ENCODE measurements around the gene KRT73. TPM values are rescaled to one million over a fixed set of nuclear protein-coding genes. Genes with fewer than 3 reads are reported as not detected.
A peak's percentile ranks its signal among the peaks of the same experiment; 100 is the strongest.

The KRT73 gene
- total and polyA plus RNA-seq, 9 of the 15 experiments (the other 6 are each of a cell fraction or from before 2014, with no cell fraction given): 0.09 to 0.18 (median 0.13) TPM; not detected in 5

DNA sequence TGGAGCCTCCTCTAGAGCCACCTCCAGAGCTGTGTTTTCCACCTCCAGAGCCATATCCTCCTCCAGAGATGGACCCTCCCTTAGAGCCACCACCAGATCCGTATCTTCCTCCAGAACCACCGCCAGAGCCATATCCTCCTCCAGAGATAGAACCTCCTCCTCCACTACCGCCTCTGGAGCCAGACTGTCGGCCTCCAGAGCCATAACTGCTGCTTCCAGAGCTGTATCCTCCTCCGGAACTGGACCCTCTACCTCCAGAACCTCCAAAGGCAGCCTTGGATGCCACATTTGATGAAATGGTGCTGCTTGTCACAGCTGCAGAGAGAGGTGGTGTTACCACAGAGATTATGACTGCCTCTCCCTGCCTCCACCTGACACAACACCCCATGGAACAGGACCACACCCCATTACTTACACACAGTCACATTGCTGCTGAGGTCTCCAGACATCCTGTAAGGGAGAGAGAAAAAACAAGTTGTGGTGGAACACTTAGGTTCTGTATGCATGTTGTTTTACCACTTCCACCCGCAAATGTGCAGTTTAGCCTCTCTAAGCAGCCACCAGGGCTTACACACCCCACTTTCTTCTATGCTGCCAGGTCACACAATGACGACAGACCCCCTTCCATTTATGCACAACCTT, 26.9 kb upstream of the KRT73 start (continued):
- TF ChIP-seq, protein P1, sequence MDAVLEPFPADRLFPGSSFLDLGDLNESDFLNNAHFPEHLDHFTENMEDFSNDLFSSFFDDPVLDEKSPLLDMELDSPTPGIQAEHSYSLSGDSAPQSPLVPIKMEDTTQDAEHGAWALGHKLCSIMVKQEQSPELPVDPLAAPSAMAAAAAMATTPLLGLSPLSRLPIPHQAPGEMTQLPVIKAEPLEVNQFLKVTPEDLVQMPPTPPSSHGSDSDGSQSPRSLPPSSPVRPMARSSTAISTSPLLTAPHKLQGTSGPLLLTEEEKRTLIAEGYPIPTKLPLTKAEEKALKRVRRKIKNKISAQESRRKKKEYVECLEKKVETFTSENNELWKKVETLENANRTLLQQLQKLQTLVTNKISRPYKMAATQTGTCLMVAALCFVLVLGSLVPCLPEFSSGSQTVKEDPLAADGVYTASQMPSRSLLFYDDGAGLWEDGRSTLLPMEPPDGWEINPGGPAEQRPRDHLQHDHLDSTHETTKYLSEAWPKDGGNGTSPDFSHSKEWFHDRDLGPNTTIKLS (IDR thresholded peaks at IDR 0.05; ENCODE audit: borderline replicate concordance, low read depth): peak; percentile 72; the same call in 1 of the 2 replicates

GRCh38 chr12:52644078-52644415, 25.7 kb upstream of the KRT73 start:
- intact Hi-C loops (cut with micrococcal nuclease): no loop called here
- no peak overlapping the region for H2AFZ ChIP-seq (ENCODE audit: low read depth, low read length)
- DNase-seq (ENCODE audit: extremely low read depth in 1 of 4, low spot score in 3 of 4): no peak
- no TSS peak for BruUV-seq (replicated peaks)
- no peaks in the 10 kb centered on the region for H3K79me2 ChIP-seq (ENCODE audit: control insufficient read depth, insufficient read depth, low read length)
- H3K4me3 ChIP-seq: no peak overlapping the region
- no peaks in the 10 kb centered on the region for H4K20me1 ChIP-seq (replicated peaks; ENCODE audit: control insufficient read depth, insufficient read depth, low read length)
- CTCF ChIA-PET (ENCODE audit: low intra/inter-chr PET ratio): no interaction called here
- in situ Hi-C loops (cut with MboI): no loop called here
- no peaks in the 10 kb centered on the region for H3K36me3 ChIP-seq (ENCODE audit: control insufficient read depth, insufficient read depth, low read length)
- FAIRE-seq: no peak
- no peaks in the 10 kb centered on the region for H3K9me3 ChIP-seq (replicated peaks; ENCODE audit: control insufficient read depth, insufficient read depth, low read depth, low read length)
- H3K4me1 ChIP-seq (replicated peaks in 1 of 2; ENCODE audit: control insufficient read depth in 2 of 2, insufficient read depth in 2 of 2, low read length in 2 of 2): peaks cover 21 to 33% of the 10 kb centered on the region in 2 experiments
- no peak overlapping the region for H3K27ac ChIP-seq (ENCODE audit: extremely low read depth, low read depth, low read length)
- ATAC-seq: no peak
- no peak overlapping the region for H3K4me2 ChIP-seq (ENCODE audit: insufficient read depth, low read length)
- H3K27me3 ChIP-seq (ENCODE audit: control insufficient read depth in 2 of 2, insufficient read depth in 2 of 2, low read length in 2 of 2): no peaks in the 10 kb centered on the region
- no peak overlapping the region for H3K9ac ChIP-seq (ENCODE audit: insufficient read depth in 1 of 2, low read depth in 2 of 2, low read length in 2 of 2)
- no peaks in the 10 kb centered on the region for H3K9me1 ChIP-seq (ENCODE audit: control insufficient read depth, insufficient read depth, low read length)
- WGBS (ENCODE audit: insufficient coverage, low coverage, missing lambda C conversion rate): 81% methylated on average over 4 of the region's 6 CpGs
- POLR2A ChIA-PET: interaction anchor here (0.9 to 1.0 kb wide), 2 partner anchors 10 to 189 kb away, joined by 3 to 4 read pairs; no protein-coding TSS in a partner anchor
- no peak for TF ChIP-seq DPF2 (IDR thresholded peaks at IDR 0.05)
- no peak for TF ChIP-seq HMGN3 (IDR thresholded peaks at IDR 0.05; ENCODE audit: borderline replicate concordance, extremely low read depth, insufficient read length, low read depth, low read length)
- no peak for TF ChIP-seq ZNF57 (CRISPR knock-in tag; IDR thresholded peaks at IDR 0.05)
- TF ChIP-seq NFIC (IDR thresholded peaks at IDR 0.05): no peak
- TF ChIP-seq, protein P2, sequence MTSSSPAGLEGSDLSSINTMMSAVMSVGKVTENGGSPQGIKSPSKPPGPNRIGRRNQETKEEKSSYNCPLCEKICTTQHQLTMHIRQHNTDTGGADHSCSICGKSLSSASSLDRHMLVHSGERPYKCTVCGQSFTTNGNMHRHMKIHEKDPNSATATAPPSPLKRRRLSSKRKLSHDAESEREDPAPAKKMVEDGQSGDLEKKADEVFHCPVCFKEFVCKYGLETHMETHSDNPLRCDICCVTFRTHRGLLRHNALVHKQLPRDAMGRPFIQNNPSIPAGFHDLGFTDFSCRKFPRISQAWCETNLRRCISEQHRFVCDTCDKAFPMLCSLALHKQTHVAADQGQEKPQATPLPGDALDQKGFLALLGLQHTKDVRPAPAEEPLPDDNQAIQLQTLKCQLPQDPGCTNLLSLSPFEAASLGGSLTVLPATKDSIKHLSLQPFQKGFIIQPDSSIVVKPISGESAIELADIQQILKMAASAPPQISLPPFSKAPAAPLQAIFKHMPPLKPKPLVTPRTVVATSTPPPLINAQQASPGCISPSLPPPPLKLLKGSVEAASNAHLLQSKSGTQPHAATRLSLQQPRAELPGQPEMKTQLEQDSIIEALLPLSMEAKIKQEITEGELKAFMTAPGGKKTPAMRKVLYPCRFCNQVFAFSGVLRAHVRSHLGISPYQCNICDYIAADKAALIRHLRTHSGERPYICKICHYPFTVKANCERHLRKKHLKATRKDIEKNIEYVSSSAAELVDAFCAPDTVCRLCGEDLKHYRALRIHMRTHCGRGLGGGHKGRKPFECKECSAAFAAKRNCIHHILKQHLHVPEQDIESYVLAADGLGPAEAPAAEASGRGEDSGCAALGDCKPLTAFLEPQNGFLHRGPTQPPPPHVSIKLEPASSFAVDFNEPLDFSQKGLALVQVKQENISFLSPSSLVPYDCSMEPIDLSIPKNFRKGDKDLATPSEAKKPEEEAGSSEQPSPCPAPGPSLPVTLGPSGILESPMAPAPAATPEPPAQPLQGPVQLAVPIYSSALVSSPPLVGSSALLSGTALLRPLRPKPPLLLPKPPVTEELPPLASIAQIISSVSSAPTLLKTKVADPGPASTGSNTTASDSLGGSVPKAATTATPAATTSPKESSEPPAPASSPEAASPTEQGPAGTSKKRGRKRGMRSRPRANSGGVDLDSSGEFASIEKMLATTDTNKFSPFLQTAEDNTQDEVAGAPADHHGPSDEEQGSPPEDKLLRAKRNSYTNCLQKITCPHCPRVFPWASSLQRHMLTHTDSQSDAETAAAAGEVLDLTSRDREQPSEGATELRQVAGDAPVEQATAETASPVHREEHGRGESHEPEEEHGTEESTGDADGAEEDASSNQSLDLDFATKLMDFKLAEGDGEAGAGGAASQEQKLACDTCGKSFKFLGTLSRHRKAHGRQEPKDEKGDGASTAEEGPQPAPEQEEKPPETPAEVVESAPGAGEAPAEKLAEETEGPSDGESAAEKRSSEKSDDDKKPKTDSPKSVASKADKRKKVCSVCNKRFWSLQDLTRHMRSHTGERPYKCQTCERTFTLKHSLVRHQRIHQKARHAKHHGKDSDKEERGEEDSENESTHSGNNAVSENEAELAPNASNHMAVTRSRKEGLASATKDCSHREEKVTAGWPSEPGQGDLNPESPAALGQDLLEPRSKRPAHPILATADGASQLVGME (CRISPR knock-in tag; IDR thresholded peaks at IDR 0.05): no peak
- no peak for TF ChIP-seq BRD9 (IDR thresholded peaks at IDR 0.05; ENCODE audit: low read depth, partially characterized antibody)
- TF ChIP-seq, protein P3, sequence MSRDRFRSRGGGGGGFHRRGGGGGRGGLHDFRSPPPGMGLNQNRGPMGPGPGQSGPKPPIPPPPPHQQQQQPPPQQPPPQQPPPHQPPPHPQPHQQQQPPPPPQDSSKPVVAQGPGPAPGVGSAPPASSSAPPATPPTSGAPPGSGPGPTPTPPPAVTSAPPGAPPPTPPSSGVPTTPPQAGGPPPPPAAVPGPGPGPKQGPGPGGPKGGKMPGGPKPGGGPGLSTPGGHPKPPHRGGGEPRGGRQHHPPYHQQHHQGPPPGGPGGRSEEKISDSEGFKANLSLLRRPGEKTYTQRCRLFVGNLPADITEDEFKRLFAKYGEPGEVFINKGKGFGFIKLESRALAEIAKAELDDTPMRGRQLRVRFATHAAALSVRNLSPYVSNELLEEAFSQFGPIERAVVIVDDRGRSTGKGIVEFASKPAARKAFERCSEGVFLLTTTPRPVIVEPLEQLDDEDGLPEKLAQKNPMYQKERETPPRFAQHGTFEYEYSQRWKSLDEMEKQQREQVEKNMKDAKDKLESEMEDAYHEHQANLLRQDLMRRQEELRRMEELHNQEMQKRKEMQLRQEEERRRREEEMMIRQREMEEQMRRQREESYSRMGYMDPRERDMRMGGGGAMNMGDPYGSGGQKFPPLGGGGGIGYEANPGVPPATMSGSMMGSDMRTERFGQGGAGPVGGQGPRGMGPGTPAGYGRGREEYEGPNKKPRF (IDR thresholded peaks at IDR 0.05; ENCODE audit: low read depth, low read length): no peak
- TF ChIP-seq SNRNP70 (optimal IDR thresholded peaks at IDR 0.05; ENCODE audit: low read depth, low read length): no peak
- TF ChIP-seq GATAD2B (IDR thresholded peaks at IDR 0.05; ENCODE audit: borderline replicate concordance): no peak
- TF ChIP-seq OTX1 (CRISPR knock-in tag; IDR thresholded peaks at IDR 0.05): no peak
